ENCODE results near the gene QDPR.

- TF ChIP-seq, protein P1, sequence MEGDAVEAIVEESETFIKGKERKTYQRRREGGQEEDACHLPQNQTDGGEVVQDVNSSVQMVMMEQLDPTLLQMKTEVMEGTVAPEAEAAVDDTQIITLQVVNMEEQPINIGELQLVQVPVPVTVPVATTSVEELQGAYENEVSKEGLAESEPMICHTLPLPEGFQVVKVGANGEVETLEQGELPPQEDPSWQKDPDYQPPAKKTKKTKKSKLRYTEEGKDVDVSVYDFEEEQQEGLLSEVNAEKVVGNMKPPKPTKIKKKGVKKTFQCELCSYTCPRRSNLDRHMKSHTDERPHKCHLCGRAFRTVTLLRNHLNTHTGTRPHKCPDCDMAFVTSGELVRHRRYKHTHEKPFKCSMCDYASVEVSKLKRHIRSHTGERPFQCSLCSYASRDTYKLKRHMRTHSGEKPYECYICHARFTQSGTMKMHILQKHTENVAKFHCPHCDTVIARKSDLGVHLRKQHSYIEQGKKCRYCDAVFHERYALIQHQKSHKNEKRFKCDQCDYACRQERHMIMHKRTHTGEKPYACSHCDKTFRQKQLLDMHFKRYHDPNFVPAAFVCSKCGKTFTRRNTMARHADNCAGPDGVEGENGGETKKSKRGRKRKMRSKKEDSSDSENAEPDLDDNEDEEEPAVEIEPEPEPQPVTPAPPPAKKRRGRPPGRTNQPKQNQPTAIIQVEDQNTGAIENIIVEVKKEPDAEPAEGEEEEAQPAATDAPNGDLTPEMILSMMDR (IDR thresholded peaks at IDR 0.05) = no peak
- no peak for TF ChIP-seq TCF7L2 (IDR thresholded peaks at IDR 0.05; ENCODE audit: low read depth, low read length)
- no peak for TF ChIP-seq POLR2AphosphoS5 (IDR thresholded peaks at IDR 0.05; ENCODE audit: low read depth, low read length)
- TF ChIP-seq, protein P2, sequence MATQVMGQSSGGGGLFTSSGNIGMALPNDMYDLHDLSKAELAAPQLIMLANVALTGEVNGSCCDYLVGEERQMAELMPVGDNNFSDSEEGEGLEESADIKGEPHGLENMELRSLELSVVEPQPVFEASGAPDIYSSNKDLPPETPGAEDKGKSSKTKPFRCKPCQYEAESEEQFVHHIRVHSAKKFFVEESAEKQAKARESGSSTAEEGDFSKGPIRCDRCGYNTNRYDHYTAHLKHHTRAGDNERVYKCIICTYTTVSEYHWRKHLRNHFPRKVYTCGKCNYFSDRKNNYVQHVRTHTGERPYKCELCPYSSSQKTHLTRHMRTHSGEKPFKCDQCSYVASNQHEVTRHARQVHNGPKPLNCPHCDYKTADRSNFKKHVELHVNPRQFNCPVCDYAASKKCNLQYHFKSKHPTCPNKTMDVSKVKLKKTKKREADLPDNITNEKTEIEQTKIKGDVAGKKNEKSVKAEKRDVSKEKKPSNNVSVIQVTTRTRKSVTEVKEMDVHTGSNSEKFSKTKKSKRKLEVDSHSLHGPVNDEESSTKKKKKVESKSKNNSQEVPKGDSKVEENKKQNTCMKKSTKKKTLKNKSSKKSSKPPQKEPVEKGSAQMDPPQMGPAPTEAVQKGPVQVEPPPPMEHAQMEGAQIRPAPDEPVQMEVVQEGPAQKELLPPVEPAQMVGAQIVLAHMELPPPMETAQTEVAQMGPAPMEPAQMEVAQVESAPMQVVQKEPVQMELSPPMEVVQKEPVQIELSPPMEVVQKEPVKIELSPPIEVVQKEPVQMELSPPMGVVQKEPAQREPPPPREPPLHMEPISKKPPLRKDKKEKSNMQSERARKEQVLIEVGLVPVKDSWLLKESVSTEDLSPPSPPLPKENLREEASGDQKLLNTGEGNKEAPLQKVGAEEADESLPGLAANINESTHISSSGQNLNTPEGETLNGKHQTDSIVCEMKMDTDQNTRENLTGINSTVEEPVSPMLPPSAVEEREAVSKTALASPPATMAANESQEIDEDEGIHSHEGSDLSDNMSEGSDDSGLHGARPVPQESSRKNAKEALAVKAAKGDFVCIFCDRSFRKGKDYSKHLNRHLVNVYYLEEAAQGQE (IDR thresholded peaks at IDR 0.05; ENCODE audit: insufficient read depth in 1 of 2, low read depth in 2 of 2, low read length in 1 of 2) = no peak
These were observed 46.0 kb upstream of the QDPR start for GRCh38 chr4:17557880-17558279.

Data from Panc1 (cell line).